PFSK-1 (cell line): ENCODE measurements around the gene STAM2.

Experiments used
- POLR2AphosphoS5 ChIP-seq: IDR thresholded peaks from 2 replicates; pipeline ENCODE4 v1.6.1; 2012; ENCODE audit warnings: low read depth, mild to moderate bottlenecking, control low read depth, low read length, moderate library complexity
- SIN3A ChIP-seq: IDR thresholded peaks from 2 replicates; pipeline ENCODE4 v1.6.1; 2012; ENCODE audit warnings: mild to moderate bottlenecking, low read length, moderate library complexity, borderline replicate concordance; ENCODE audit not compliant: insufficient read depth
- TAF1 ChIP-seq: IDR thresholded peaks from 2 replicates; pipeline ENCODE4 v1.6.1; 2012; ENCODE audit warnings: low read length, control low read depth, borderline replicate concordance; ENCODE audit not compliant: insufficient read depth

- no peak for TF ChIP-seq POLR2AphosphoS5
- no peak for TF ChIP-seq TAF1
- TF ChIP-seq SIN3A = no peak
Observed at GRCh38 chr2:152198499-152198898, 22.9 kb upstream of the STAM2 start.
